Osteoblast (primary cell): ENCODE data around the gene SLC5A11. TPM values are rescaled to one million over a fixed set of nuclear protein-coding genes. Genes with fewer than 3 reads are reported as not detected.
A peak's percentile ranks its signal among the peaks of the same experiment; 100 is the strongest.

Experiments
- DNase-seq: peaks from one replicate; pipeline ENCODE4 v3.0.0; 2011; ENCODE audit warnings: low spot score, mixed read lengths; ENCODE audit not compliant: insufficient read length; ENCODE audit errors: missing footprints
- H2AFZ ChIP-seq: 2 replicates; pipeline ENCODE4 v1.6.0; 2011; ENCODE audit warnings: mild to moderate bottlenecking, low read length
- H3K27ac ChIP-seq: 2 replicates; pipeline ENCODE4 v1.5.1; 2011; ENCODE audit warnings: mild to moderate bottlenecking, low read depth, low read length, moderate library complexity
- H3K27me3 ChIP-seq: 2 replicates; pipeline ENCODE4 v1.6.0; 2012; ENCODE audit warnings: mild to moderate bottlenecking, control low read depth, inconsistent platforms, low read length, moderate library complexity; ENCODE audit not compliant: insufficient read depth
- H3K36me3 ChIP-seq: 2 replicates; pipeline ENCODE4 v1.5.1; 2011; ENCODE audit warnings: mild to moderate bottlenecking, low read length, control low read depth, moderate library complexity; ENCODE audit not compliant: insufficient read depth
- H3K4me1 ChIP-seq: 2 replicates; pipeline ENCODE4 v1.5.1; 2011; ENCODE audit warnings: mild to moderate bottlenecking, low read length, control low read depth, moderate library complexity; ENCODE audit not compliant: insufficient read depth
- H3K4me2 ChIP-seq: 2 replicates; pipeline ENCODE4 v1.6.0; 2011; ENCODE audit warnings: mild to moderate bottlenecking, low read length; ENCODE audit not compliant: insufficient read depth
- H3K4me3 ChIP-seq: fragments of 200-600 bp; sonication (generic); 3 replicates; pipeline ENCODE4 v1.5.1; 2012; ENCODE audit warnings: mild to moderate bottlenecking, low read length, inconsistent platforms; ENCODE audit not compliant: insufficient read depth
- H3K79me2 ChIP-seq: 2 replicates; pipeline ENCODE4 v1.6.0; 2012; ENCODE audit warnings: mild to moderate bottlenecking, low read length, control low read depth, inconsistent platforms; ENCODE audit not compliant: insufficient read depth
- H3K9me3 ChIP-seq: 2 replicates; pipeline ENCODE4 v1.5.1; 2011; ENCODE audit warnings: low read depth, low read length, control low read depth
- H4K20me1 ChIP-seq: 2 replicates; pipeline ENCODE4 v1.6.0; 2012; ENCODE audit warnings: mild to moderate bottlenecking, low read length, control low read depth; ENCODE audit not compliant: insufficient read depth
- CTCF ChIP-seq: IDR thresholded peaks from 2 replicates; pipeline ENCODE4 v1.5.1; 2011; ENCODE audit warnings: mild to moderate bottlenecking, low read depth, low read length, moderate library complexity; ENCODE audit errors: extremely low read depth
- total RNA-seq: library from RNA; depleted of rRNA; stranded (reverse); fragments of >200 nt; gene quantifications from 2 replicates; pipeline ENCODE4 v1.2.3, GENCODE V29; 2012

Gene SLC5A11
- total RNA-seq, 1 donor = not detected

- Histone ChIP-seq H3K27ac (no peak overlapping the region), H2AFZ (no peak overlapping the region), H3K4me1 (peaks cover 14% of the 10 kb centered on the region), H4K20me1 (peaks cover 13% of the 10 kb centered on the region), H3K36me3 (peaks cover 78% of the 10 kb centered on the region), H3K27me3 (no peaks in the 10 kb centered on the region), H3K79me2 (no peaks in the 10 kb centered on the region), H3K4me2 (no peak overlapping the region), H3K9me3 (no peaks in the 10 kb centered on the region), H3K4me3 (no peak overlapping the region)
- TF ChIP-seq CTCF = no peak
- DNase-seq = no peak
Observed at GRCh38 chr16:24816688-24817087, 29.1 kb upstream of the SLC5A11 start.

GRCh38 chr16:24819462-24820040, 26.2 kb upstream of the SLC5A11 start:
- H3K4me2 ChIP-seq = no peak overlapping the region
- H3K4me1 ChIP-seq = peaks cover 14% of the 10 kb centered on the region
- H3K36me3 ChIP-seq = peaks cover 90% of the 10 kb centered on the region
- H4K20me1 ChIP-seq = peaks cover 13% of the 10 kb centered on the region
- no peak overlapping the region for H2AFZ ChIP-seq
- no peak for TF ChIP-seq CTCF
- H3K4me3 ChIP-seq = no peak overlapping the region
- no peak overlapping the region for H3K27ac ChIP-seq
- no peaks in the 10 kb centered on the region for H3K27me3 ChIP-seq
- H3K9me3 ChIP-seq = no peaks in the 10 kb centered on the region
- H3K79me2 ChIP-seq = no peaks in the 10 kb centered on the region
- DNase-seq = no peak

GRCh38 chr16:24820522-24820921, 25.2 kb upstream of the SLC5A11 start:
- H2AFZ ChIP-seq = no peak overlapping the region
- no peak overlapping the region for H3K4me2 ChIP-seq
- no peaks in the 10 kb centered on the region for H3K79me2 ChIP-seq
- H3K9me3 ChIP-seq = no peaks in the 10 kb centered on the region
- H3K27me3 ChIP-seq = no peaks in the 10 kb centered on the region
- TF ChIP-seq CTCF = no peak
- H3K27ac ChIP-seq = peak overlapping the region; percentile 43
- DNase-seq = peak; percentile 65
- H3K4me1 ChIP-seq = peaks cover 14% of the 10 kb centered on the region
- peaks cover 13% of the 10 kb centered on the region for H4K20me1 ChIP-seq
- H3K4me3 ChIP-seq = no peak overlapping the region
- peaks cover 82% of the 10 kb centered on the region for H3K36me3 ChIP-seq

- no peak overlapping the region for H3K27ac ChIP-seq
- no peak overlapping the region for H2AFZ ChIP-seq
- H4K20me1 ChIP-seq = peaks cover 13% of the 10 kb centered on the region
- H3K4me2 ChIP-seq = no peak overlapping the region
- no peaks in the 10 kb centered on the region for H3K9me3 ChIP-seq
- DNase-seq = no peak
- no peaks in the 10 kb centered on the region for H3K79me2 ChIP-seq
- no peak for TF ChIP-seq CTCF
- H3K27me3 ChIP-seq = no peaks in the 10 kb centered on the region
- H3K36me3 ChIP-seq = peaks cover 86% of the 10 kb centered on the region
- H3K4me1 ChIP-seq = peaks cover 14% of the 10 kb centered on the region
- H3K4me3 ChIP-seq = no peak overlapping the region
Observed at GRCh38 chr16:24821129-24821528, 24.6 kb upstream of the SLC5A11 start.
